HG03469 (cell line): ENCODE measurements around the gene ACTA2.

Experiments used
- ATAC-seq: cut with Tn5 transposase; IDR thresholded peaks from one replicate; pipeline ENCODE4 v1.9.1; 2021; ENCODE audit warnings: mild to moderate bottlenecking, moderate library complexity, moderate number of reproducible peaks; ENCODE audit not compliant: unreplicated experiment

Gene ACTA2

GRCh38 chr10:88896994-88897853 lies 55.3 kb downstream of the ACTA2 start:
- ATAC-seq, result no peak

GRCh38 chr10:88896372-88896993 lies 56.1 kb downstream of the ACTA2 start:
- ATAC-seq, result no peak

GRCh38 chr10:88895250-88895649 lies 57.3 kb downstream of the ACTA2 start:
- no peak for ATAC-seq

GRCh38 chr10:88893611-88894010 lies 59.0 kb downstream of the ACTA2 start:
- no peak for ATAC-seq

GRCh38 chr10:88892222-88892967 lies 60.2 kb downstream of the ACTA2 start:
- ATAC-seq, result no peak

GRCh38 chr10:88890681-88891381 lies 61.7 kb downstream of the ACTA2 start:
- no peak for ATAC-seq

GRCh38 chr10:88889559-88890337 lies 62.8 kb downstream of the ACTA2 start:
- ATAC-seq, result no peak

GRCh38 chr10:88888810-88889445 lies 63.6 kb downstream of the ACTA2 start:
- ATAC-seq, result no peak

GRCh38 chr10:88886557-88886956 lies 66.0 kb downstream of the ACTA2 start:
- peak; percentile 33 for ATAC-seq
